GM12873 (cell line): Measurements from ENCODE around the gene ABCC3.
A peak's percentile ranks its signal among the peaks of the same experiment; 100 is the strongest.

Experiments
- TF ChIP-seq, protein P1 (sequence below): IDR thresholded peaks from 2 replicates; pipeline ENCODE4 v1.5.1; 2012; ENCODE audit warnings: low read depth, mild to moderate bottlenecking, moderate library complexity, low read length, control low read depth; ENCODE audit not compliant: insufficient read depth; ENCODE audit errors: missing control alignments

The ABCC3 gene

DNA sequence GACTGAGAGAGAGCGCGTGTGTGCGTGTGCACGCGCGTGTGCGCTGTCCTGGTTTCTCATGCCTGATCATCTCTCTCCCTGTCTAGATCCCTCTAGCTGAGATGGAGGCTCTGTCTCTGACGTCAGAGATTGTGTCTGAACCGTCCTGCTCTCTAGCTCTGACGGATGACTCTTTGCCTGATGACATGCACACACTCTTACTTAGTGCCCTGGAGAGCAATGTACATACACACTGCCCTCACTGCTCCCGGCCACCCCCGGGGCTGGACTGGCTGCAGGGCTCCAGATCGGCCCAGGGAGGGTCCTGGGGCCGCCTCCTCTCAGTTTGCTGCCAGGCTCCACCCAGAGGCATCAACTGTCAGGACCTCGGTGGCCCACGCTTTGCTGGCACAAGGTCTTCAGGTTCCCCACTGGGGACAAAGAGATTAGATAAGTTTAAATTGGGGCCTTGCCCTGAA, 13.1 kb upstream of the ABCC3 start:
- TF ChIP-seq, protein P1, sequence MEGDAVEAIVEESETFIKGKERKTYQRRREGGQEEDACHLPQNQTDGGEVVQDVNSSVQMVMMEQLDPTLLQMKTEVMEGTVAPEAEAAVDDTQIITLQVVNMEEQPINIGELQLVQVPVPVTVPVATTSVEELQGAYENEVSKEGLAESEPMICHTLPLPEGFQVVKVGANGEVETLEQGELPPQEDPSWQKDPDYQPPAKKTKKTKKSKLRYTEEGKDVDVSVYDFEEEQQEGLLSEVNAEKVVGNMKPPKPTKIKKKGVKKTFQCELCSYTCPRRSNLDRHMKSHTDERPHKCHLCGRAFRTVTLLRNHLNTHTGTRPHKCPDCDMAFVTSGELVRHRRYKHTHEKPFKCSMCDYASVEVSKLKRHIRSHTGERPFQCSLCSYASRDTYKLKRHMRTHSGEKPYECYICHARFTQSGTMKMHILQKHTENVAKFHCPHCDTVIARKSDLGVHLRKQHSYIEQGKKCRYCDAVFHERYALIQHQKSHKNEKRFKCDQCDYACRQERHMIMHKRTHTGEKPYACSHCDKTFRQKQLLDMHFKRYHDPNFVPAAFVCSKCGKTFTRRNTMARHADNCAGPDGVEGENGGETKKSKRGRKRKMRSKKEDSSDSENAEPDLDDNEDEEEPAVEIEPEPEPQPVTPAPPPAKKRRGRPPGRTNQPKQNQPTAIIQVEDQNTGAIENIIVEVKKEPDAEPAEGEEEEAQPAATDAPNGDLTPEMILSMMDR = no peak

DNA sequence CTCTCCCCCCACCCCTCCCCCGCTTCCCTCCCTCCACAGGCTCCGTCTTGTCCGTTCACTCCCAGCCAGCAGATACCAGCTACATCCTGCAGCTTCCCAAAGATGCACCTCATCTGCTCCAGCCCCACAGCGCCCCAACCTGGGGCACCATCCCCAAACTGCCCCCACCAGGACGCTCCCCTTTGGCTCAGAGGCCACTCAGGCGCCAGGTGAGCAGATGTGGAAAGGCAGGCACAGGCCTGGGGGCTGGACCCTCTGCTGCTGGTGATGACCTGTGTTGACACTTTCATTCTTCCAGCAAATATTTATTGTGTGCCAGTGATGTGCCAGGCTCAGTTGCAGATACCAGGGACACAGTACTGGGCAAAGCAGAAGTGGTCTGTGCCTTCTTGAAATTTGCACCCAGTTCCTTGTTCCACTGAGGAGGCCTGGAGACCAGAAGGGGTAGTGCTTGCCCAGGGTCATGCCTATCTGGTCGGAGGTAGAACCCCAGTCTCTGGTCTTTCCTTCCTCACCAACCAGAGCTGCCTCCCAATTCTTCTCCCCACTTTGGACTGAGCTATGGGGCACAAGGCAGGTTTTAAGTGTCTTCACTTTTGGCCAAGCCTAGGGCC, 10.3 kb upstream of the ABCC3 start:
- TF ChIP-seq, protein P1 = no peak

DNA sequence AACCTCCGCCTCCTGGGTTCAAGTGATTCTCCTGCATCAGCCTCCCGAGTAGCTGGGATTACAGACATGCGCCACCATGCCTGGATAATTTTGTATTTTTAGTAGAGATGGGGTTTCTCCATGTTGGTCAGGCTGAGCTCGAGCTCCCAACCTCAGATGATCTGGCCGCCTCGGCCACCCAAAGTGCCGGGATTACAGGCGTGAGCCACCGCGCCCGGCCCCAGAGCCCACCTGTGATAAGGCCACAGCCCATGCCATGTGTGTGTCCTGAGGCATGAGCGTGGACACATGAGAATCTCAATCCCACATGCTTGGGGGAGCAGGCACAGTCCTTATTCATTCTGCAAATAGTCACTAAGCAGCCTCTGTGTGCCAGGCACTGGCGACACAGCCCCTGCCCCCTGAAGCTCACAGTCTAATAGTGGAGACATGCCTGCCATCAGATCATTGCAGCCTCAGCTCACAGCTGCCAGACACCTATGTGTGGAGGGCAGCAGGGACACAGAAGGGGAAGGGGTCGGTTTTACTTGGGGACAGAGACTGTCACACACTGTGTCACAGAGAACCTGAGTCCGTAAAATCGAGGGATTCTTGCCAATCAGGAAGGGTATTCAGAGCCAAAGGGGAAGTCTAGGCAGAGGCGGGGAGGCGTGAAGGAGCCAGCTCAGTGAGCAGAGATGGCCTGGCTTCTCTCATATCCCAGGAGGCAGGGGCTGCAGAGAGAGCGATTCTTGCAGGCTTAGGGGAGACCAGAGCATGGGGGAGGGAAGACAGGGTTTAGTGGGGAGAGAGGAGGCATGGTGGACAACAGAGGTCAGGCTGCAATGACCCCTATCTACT, 9.4 kb upstream of the ABCC3 start:
- TF ChIP-seq, protein P1 = no peak

DNA sequence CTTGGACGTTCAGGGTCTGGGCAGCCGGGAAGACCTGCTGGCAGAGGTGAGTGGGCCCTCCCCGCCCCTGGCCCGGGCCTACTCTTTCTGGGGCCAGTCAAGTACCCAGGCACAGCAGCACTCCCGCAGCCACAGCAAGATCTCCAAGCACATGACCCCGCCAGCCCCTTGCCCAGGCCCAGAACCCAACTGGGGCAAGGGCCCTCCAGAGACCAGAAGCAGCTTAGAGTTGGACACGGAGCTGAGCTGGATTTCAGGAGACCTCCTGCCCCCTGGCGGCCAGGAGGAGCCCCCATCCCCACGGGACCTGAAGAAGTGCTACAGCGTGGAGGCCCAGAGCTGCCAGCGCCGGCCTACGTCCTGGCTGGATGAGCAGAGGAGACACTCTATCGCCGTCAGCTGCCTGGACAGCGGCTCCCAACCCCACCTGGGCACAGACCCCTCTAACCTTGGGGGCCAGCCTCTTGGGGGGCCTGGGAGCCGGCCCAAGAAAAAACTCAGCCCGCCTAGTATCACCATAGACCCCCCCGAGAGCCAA, 8.6 kb upstream of the ABCC3 start:
- TF ChIP-seq, protein P1 = peak; percentile 82

DNA sequence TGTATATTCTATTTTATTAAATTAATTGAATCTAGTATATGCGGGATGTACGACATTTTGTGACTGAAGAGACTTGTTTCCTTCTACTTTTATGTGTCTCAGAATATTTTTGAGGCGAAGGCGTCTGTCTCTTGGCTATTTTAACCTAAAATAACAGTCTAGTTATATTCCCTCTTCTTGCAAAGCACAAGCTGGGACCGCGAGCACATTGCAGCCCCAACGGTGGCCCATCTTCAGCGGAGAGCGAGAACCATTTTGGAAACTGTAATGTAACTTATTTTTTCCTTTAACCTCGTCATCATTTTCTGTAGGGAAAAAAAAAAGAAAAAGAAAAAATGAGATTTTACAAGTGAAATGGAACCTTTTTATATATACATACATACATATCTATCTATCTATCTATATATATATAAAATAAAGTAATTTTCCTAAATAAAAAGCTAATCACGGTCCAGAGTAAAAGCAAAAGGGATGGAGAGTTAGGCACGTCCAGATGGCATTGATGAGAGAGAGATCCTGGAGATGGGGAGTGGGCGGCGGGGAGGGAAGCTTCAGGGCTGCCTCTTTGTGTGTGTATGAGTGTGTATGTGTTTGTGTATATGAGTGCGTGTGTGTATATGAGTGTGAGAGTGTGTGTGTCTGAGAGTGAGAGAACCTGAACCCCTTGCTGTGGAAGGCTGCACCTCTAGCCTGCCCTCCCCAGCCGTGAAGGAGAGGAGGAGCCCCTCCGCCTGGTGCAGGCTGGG, 7.5 kb upstream of the ABCC3 start:
- TF ChIP-seq, protein P1 = no peak

DNA sequence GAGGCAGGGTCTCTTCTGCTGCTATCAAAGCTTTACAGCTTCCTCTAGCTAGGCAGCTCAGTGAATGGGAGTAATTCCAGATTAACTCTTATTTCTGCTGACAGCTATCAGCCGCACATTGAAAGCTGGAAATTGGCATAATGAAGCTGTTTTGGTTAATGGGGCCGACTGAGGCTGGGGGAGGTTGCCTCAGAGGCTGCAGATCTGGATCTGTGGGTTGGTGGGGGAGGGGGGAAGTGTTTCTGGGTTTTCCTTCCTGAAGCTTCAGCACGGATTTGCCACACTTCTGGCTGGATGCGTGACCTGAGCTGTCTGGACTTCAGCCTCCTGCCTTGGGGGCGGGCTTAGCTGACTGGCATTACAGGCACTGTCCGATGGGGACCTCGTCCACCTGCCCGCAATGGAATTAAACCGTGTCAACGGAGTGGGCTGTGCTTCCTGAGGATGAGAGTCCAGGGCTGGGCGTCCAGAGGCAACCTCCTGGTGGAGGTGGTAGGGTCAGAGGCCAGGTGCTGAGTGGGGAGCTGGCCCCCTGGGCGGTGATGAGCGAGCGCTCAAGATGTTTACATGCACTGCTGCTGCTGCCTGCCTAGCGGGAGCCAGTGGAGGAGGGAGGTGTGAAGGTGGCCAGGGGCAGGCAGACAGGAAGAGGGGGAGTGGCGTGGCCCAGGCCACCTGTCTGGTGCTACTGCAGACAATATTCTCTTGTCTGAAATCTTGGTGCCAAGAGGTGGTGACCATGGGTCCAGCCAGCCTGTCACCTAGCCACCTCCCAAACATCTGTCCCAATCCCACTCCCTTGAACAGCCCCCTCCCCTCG, 6.7 kb upstream of the ABCC3 start:
- TF ChIP-seq, protein P1 = no peak
